ENCODE measurements around the gene DCHS2.

The DCHS2 gene

GRCh38 chr4:154435895-154436294 lies 55.7 kb downstream of the DCHS2 start:
- Histone ChIP-seq H3K36me3 (ENCODE audit: control insufficient read depth, insufficient read depth, low read length) (no peaks in the 10 kb centered on the region), H3K27me3 (ENCODE audit: control insufficient read depth, insufficient read depth, low read length) (no peaks in the 10 kb centered on the region), H3K9ac (ENCODE audit: low read length) (no peak overlapping the region), H3K4me1 (ENCODE audit: control insufficient read depth, insufficient read depth, low read length) (no peaks in the 10 kb centered on the region), H3K4me3 (ENCODE audit: low read length) (no peak overlapping the region), H3K9me3 (ENCODE audit: control insufficient read depth, low read length) (no peaks in the 10 kb centered on the region)

- H3K9me3 ChIP-seq (ENCODE audit: control insufficient read depth, low read length), result no peaks in the 10 kb centered on the region
- no peaks in the 10 kb centered on the region for H3K4me1 ChIP-seq (ENCODE audit: control insufficient read depth, insufficient read depth, low read length)
- H3K4me3 ChIP-seq (ENCODE audit: low read length), result no peak overlapping the region
- H3K27me3 ChIP-seq (ENCODE audit: control insufficient read depth, insufficient read depth, low read length), result no peaks in the 10 kb centered on the region
- H3K9ac ChIP-seq (ENCODE audit: low read length), result no peak overlapping the region
- H3K36me3 ChIP-seq (ENCODE audit: control insufficient read depth, insufficient read depth, low read length), result no peaks in the 10 kb centered on the region
Measured at GRCh38 chr4:154433543-154433942, 58.1 kb downstream of the DCHS2 start.

GRCh38 chr4:154429176-154429575 lies 62.4 kb downstream of the DCHS2 start:
- Histone ChIP-seq H3K4me1 (ENCODE audit: control insufficient read depth, insufficient read depth, low read length) (no peaks in the 10 kb centered on the region), H3K9me3 (ENCODE audit: control insufficient read depth, low read length) (no peaks in the 10 kb centered on the region), H3K36me3 (ENCODE audit: control insufficient read depth, insufficient read depth, low read length) (no peaks in the 10 kb centered on the region), H3K27me3 (ENCODE audit: control insufficient read depth, insufficient read depth, low read length) (no peaks in the 10 kb centered on the region), H3K4me3 (ENCODE audit: low read length) (no peak overlapping the region), H3K9ac (ENCODE audit: low read length) (no peak overlapping the region)

- Histone ChIP-seq H3K36me3 (ENCODE audit: control insufficient read depth, insufficient read depth, low read length) (no peaks in the 10 kb centered on the region), H3K4me3 (ENCODE audit: low read length) (no peak overlapping the region), H3K27me3 (ENCODE audit: control insufficient read depth, insufficient read depth, low read length) (no peaks in the 10 kb centered on the region), H3K4me1 (ENCODE audit: control insufficient read depth, insufficient read depth, low read length) (no peaks in the 10 kb centered on the region), H3K9me3 (ENCODE audit: control insufficient read depth, low read length) (no peaks in the 10 kb centered on the region), H3K9ac (ENCODE audit: low read length) (no peak overlapping the region)
Measured at GRCh38 chr4:154427149-154427548, 64.5 kb downstream of the DCHS2 start.

DNA sequence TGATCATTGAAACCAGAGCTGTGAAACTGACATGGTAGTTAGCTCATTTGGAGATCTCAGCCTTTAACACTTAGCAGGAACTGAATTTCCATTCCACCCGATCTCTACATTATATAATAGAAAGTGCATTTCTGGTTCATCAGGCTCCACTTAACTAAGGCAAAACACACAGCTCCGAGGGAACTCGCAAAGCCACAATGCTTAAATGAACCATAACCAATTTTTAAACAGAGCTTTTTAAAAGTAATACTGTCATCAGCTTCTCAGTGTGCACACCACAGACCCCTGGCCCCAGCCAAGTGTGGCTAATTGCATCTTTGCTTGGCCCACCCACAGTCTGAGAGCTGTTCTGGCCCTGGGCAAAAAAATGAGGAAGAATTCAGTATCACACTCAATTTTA lies 66.1 kb downstream of the DCHS2 start:
- Histone ChIP-seq H3K4me1 (ENCODE audit: control insufficient read depth, insufficient read depth, low read length) (no peaks in the 10 kb centered on the region), H3K9ac (ENCODE audit: low read length) (no peak overlapping the region), H3K27me3 (ENCODE audit: control insufficient read depth, insufficient read depth, low read length) (no peaks in the 10 kb centered on the region), H3K9me3 (ENCODE audit: control insufficient read depth, low read length) (no peaks in the 10 kb centered on the region), H3K4me3 (ENCODE audit: low read length) (no peak overlapping the region), H3K36me3 (ENCODE audit: control insufficient read depth, insufficient read depth, low read length) (no peaks in the 10 kb centered on the region)

DNA sequence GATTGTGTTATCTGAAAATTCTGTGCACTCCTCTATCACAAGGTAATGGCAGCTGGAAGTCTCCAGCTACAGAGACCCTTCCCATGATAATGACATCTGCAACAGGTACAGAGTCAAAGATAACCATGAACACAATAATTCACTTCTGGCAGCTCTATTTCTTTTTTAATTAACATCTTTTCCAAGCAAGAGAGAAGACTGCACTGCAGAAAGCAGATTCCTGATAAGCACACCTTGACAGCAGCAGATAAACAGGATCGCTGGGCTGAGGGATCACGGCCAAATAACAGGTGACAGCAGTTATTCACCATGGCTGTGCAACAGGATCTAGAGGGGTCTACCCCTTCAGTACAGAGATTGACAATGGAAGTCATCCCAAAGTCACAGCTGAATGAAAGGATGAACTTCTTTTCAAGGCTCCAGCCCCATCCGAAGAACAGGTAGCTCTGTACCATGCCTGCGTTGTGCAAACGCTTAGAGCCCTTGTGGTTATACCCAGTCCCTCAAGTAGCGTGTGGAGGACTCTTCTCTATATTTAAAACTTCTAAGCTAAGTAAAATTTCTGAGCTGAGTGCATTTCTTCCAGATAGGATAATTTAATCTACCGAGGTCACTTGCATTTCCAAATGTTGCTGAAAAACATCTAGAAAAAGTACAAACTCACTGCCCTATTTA lies 66.7 kb downstream of the DCHS2 start:
- H3K27me3 ChIP-seq (ENCODE audit: control insufficient read depth, insufficient read depth, low read length), result no peaks in the 10 kb centered on the region
- H3K4me3 ChIP-seq (ENCODE audit: low read length), result no peak overlapping the region
- no peaks in the 10 kb centered on the region for H3K4me1 ChIP-seq (ENCODE audit: control insufficient read depth, insufficient read depth, low read length)
- no peak overlapping the region for H3K9ac ChIP-seq (ENCODE audit: low read length)
- H3K9me3 ChIP-seq (ENCODE audit: control insufficient read depth, low read length), result no peaks in the 10 kb centered on the region
- H3K36me3 ChIP-seq (ENCODE audit: control insufficient read depth, insufficient read depth, low read length), result no peaks in the 10 kb centered on the region

GRCh38 chr4:154422152-154422551 lies 69.4 kb downstream of the DCHS2 start:
- H3K4me1 ChIP-seq (ENCODE audit: control insufficient read depth, insufficient read depth, low read length), result no peaks in the 10 kb centered on the region
- no peaks in the 10 kb centered on the region for H3K9me3 ChIP-seq (ENCODE audit: control insufficient read depth, low read length)
- no peaks in the 10 kb centered on the region for H3K36me3 ChIP-seq (ENCODE audit: control insufficient read depth, insufficient read depth, low read length)
- no peaks in the 10 kb centered on the region for H3K27me3 ChIP-seq (ENCODE audit: control insufficient read depth, insufficient read depth, low read length)
- H3K4me3 ChIP-seq (ENCODE audit: low read length), result no peak overlapping the region
- no peak overlapping the region for H3K9ac ChIP-seq (ENCODE audit: low read length)

- no peak overlapping the region for H3K4me3 ChIP-seq (ENCODE audit: low read length)
- H3K9me3 ChIP-seq (ENCODE audit: control insufficient read depth, low read length), result no peaks in the 10 kb centered on the region
- no peaks in the 10 kb centered on the region for H3K36me3 ChIP-seq (ENCODE audit: control insufficient read depth, insufficient read depth, low read length)
- no peaks in the 10 kb centered on the region for H3K27me3 ChIP-seq (ENCODE audit: control insufficient read depth, insufficient read depth, low read length)
- no peaks in the 10 kb centered on the region for H3K4me1 ChIP-seq (ENCODE audit: control insufficient read depth, insufficient read depth, low read length)
- H3K9ac ChIP-seq (ENCODE audit: low read length), result no peak overlapping the region
Measured at GRCh38 chr4:154421618-154422017, 70.0 kb downstream of the DCHS2 start.

GRCh38 chr4:154417373-154417673 lies 74.3 kb downstream of the DCHS2 start:
- Histone ChIP-seq H3K36me3 (ENCODE audit: control insufficient read depth, insufficient read depth, low read length) (no peaks in the 10 kb centered on the region), H3K4me3 (ENCODE audit: low read length) (no peak overlapping the region), H3K9me3 (ENCODE audit: control insufficient read depth, low read length) (no peaks in the 10 kb centered on the region), H3K9ac (ENCODE audit: low read length) (peak overlapping the region; percentile 60), H3K27me3 (ENCODE audit: control insufficient read depth, insufficient read depth, low read length) (no peaks in the 10 kb centered on the region), H3K4me1 (ENCODE audit: control insufficient read depth, insufficient read depth, low read length) (no peaks in the 10 kb centered on the region)

- peak overlapping the region; percentile 60 for H3K9ac ChIP-seq (ENCODE audit: low read length)
- H3K4me1 ChIP-seq (ENCODE audit: control insufficient read depth, insufficient read depth, low read length), result no peaks in the 10 kb centered on the region
- no peaks in the 10 kb centered on the region for H3K36me3 ChIP-seq (ENCODE audit: control insufficient read depth, insufficient read depth, low read length)
- no peaks in the 10 kb centered on the region for H3K9me3 ChIP-seq (ENCODE audit: control insufficient read depth, low read length)
- no peak overlapping the region for H3K4me3 ChIP-seq (ENCODE audit: low read length)
- no peaks in the 10 kb centered on the region for H3K27me3 ChIP-seq (ENCODE audit: control insufficient read depth, insufficient read depth, low read length)
Measured at GRCh38 chr4:154416190-154416547, 75.4 kb downstream of the DCHS2 start.

- Histone ChIP-seq H3K4me1 (ENCODE audit: control insufficient read depth, insufficient read depth, low read length) (no peaks in the 10 kb centered on the region), H3K27me3 (ENCODE audit: control insufficient read depth, insufficient read depth, low read length) (no peaks in the 10 kb centered on the region), H3K36me3 (ENCODE audit: control insufficient read depth, insufficient read depth, low read length) (no peaks in the 10 kb centered on the region)
Measured at GRCh38 chr4:154415313-154415712, 76.3 kb downstream of the DCHS2 start.

GRCh38 chr4:154414796-154415195 lies 76.8 kb downstream of the DCHS2 start:
- H3K9me3 ChIP-seq (ENCODE audit: control insufficient read depth, low read length), result no peaks in the 10 kb centered on the region
- no peaks in the 10 kb centered on the region for H3K36me3 ChIP-seq (ENCODE audit: control insufficient read depth, insufficient read depth, low read length)
- no peak overlapping the region for H3K9ac ChIP-seq (ENCODE audit: low read length)
- no peaks in the 10 kb centered on the region for H3K27me3 ChIP-seq (ENCODE audit: control insufficient read depth, insufficient read depth, low read length)
- H3K4me3 ChIP-seq (ENCODE audit: low read length), result no peak overlapping the region
- H3K4me1 ChIP-seq (ENCODE audit: control insufficient read depth, insufficient read depth, low read length), result no peaks in the 10 kb centered on the region

More at GRCh38 chr4:154415313-154415712, 76.3 kb downstream of the DCHS2 start:
- Histone ChIP-seq H3K9ac (ENCODE audit: low read length) (no peak overlapping the region), H3K4me3 (ENCODE audit: low read length) (no peak overlapping the region), H3K9me3 (ENCODE audit: control insufficient read depth, low read length) (no peaks in the 10 kb centered on the region)

- no peaks in the 10 kb centered on the region for H3K9me3 ChIP-seq (ENCODE audit: control insufficient read depth, low read length)
- no peaks in the 10 kb centered on the region for H3K36me3 ChIP-seq (ENCODE audit: control insufficient read depth, insufficient read depth, low read length)
- no peaks in the 10 kb centered on the region for H3K27me3 ChIP-seq (ENCODE audit: control insufficient read depth, insufficient read depth, low read length)
- H3K4me1 ChIP-seq (ENCODE audit: control insufficient read depth, insufficient read depth, low read length), result no peaks in the 10 kb centered on the region
- H3K9ac ChIP-seq (ENCODE audit: low read length), result no peak overlapping the region
- no peak overlapping the region for H3K4me3 ChIP-seq (ENCODE audit: low read length)
Measured at GRCh38 chr4:154414371-154414770, 77.2 kb downstream of the DCHS2 start.

Data from mucosa of stomach (tissue), 1 donor.